H1 (cell line): ENCODE data around the gene NOL3. TPM values are rescaled to one million over a fixed set of nuclear protein-coding genes. Genes with fewer than 3 reads are reported as not detected.
A peak's percentile ranks its signal among the peaks of the same experiment; 100 is the strongest.

Experiments
- CBX5 ChIP-seq: fragments of 300-800, 300-1000 bp; sonication (generic); IDR thresholded peaks from 2 replicates; pipeline ENCODE4 v1.7.1; 2016; ENCODE audit warnings: antibody characterized with exemption, low read length, low read depth
- CHD7 ChIP-seq: fragments of 300-600 bp; sonication (generic); IDR thresholded peaks from 2 replicates; pipeline ENCODE4 v1.7.1; 2012; ENCODE audit warnings: low read length, moderate library complexity, mild to moderate bottlenecking, inconsistent platforms; ENCODE audit not compliant: insufficient replicate concordance
- KDM5A ChIP-seq: fragments of 200-600 bp; IDR thresholded peaks from 2 replicates; pipeline ENCODE4 v1.7.1; 2012; ENCODE audit warnings: mild to moderate bottlenecking, low read length, inconsistent platforms, mixed read lengths
- SIN3A ChIP-seq, 2 experiments: IDR thresholded peaks in 1 of 2; conservative IDR thresholded peaks in 1 of 2; 2 replicates each; pipeline ENCODE4 v1.6.1; 2011 to 2012; ENCODE audit warnings: low read length in 2 of 2, improper control_type of control experiment in 1 of 2, low read depth in 1 of 2, mild to moderate bottlenecking in 1 of 2
- TEAD4 ChIP-seq: IDR thresholded peaks from 2 replicates; pipeline ENCODE4 v1.6.1; 2012; ENCODE audit warnings: low read depth, low read length, inconsistent platforms, mixed read lengths
- USF2 ChIP-seq: IDR thresholded peaks from 2 replicates; pipeline ENCODE4 v1.6.1; 2011; ENCODE audit warnings: low read length, improper control_type of control experiment
- polyA plus RNA-seq, 7 experiments: library from polyadenylated mRNA; depleted of rRNA in 3 of 7; stranded (reverse) in 5 of 7; unstranded in 2 of 7; fragments of >200 nt in 5 of 7; fragments of 200-250 nt in 2 of 7; gene quantifications; 1 replicate in 5 of 7; 2 replicates in 1 of 7; 4 replicates in 1 of 7; pipeline versions ENCODE4 v1.2.1 to v1.2.3, GENCODE V29; 2011 to 2013; ENCODE audit warnings: missing spikeins in 2 of 7, mixed read lengths in 2 of 7
- total RNA-seq: library from RNA; stranded (reverse); fragmentation: NEBNext Ultra II Directional; extraction: Animal tissue kit (Norgen Biotek cat#: 25700); gene quantifications from 2 replicates; pipeline ENCODE4 v1.2.1, GENCODE V29; 2021

The NOL3 gene
- total and polyA plus RNA-seq, 2 of the 8 experiments (the other 6 are each of a cell fraction or from before 2014, with no cell fraction given) = 2.2 to 4.6 TPM

GRCh38 chr16:67169642-67170167 lies 633 bp upstream of the NOL3 start (continued):
- TF ChIP-seq CHD7 = no peak
- TF ChIP-seq TEAD4 = no peak
- 0 out of 4 replicates have a peak, but pooled peaks have one; percentile 32 to 54 for TF ChIP-seq SIN3A (conservative IDR thresholded peaks at IDR 0.05 in 1 of 2, IDR thresholded peaks at IDR 0.05 in 1 of 2; ENCODE audit: low read depth in 1 of 2, low read length in 2 of 2)
- TF ChIP-seq USF2 = no peak
- TF ChIP-seq CBX5 = no peak
- no peak for TF ChIP-seq KDM5A
